HL-60 (cell line): ENCODE measurements around the gene DEGS1.

Source experiments
- DNase-seq, 2 experiments: peaks; one replicate each; pipeline ENCODE4 v3.0.0-alpha.2; 2010 to 2020; ENCODE audit warnings: low read depth in 1 of 2, low spot score in 1 of 2
- H3K27ac ChIP-seq: fragments of 250-450 bp; sonication (Bioruptor Pico); replicated peaks from 2 replicates; pipeline ENCODE4 v1.5.1; 2020; ENCODE audit warnings: mild to moderate bottlenecking, moderate library complexity
- H3K27me3 ChIP-seq: fragments of 250-450 bp; sonication (Bioruptor Pico); 2 replicates; pipeline ENCODE4 v1.5.1; 2021; ENCODE audit warnings: mild to moderate bottlenecking, moderate library complexity; ENCODE audit not compliant: insufficient read depth, poor library complexity, severe bottlenecking
- H3K4me3 ChIP-seq: replicated peaks from 2 replicates; pipeline ENCODE4 v1.5.1; 2011; ENCODE audit warnings: mild to moderate bottlenecking, control low read depth, low read length; ENCODE audit not compliant: insufficient read depth
- CTCF ChIP-seq: IDR thresholded peaks from one replicate; pipeline ENCODE4 v1.5.1; 2011; ENCODE audit warnings: low read length, control low read depth, inconsistent platforms; ENCODE audit not compliant: insufficient read depth
- GABPA ChIP-seq: IDR thresholded peaks from 2 replicates; pipeline ENCODE4 v1.6.1; 2012; ENCODE audit warnings: low read depth
- POLR2AphosphoS5 ChIP-seq: IDR thresholded peaks from 2 replicates; pipeline ENCODE4 v1.6.1; 2012; ENCODE audit warnings: low read depth
- REST ChIP-seq: IDR thresholded peaks from 2 replicates; pipeline ENCODE4 v1.6.1; 2012; ENCODE audit warnings: low read depth; ENCODE audit not compliant: insufficient replicate concordance
- SPI1 ChIP-seq: IDR thresholded peaks from 2 replicates; pipeline ENCODE4 v1.6.1; 2012; ENCODE audit warnings: low read depth, mild to moderate bottlenecking, borderline replicate concordance

The DEGS1 gene

GRCh38 chr1:224157316-224157715 lies 25.7 kb upstream of the DEGS1 start:
- DNase-seq: no peak
- H3K27ac ChIP-seq: no peak overlapping the region
- TF ChIP-seq GABPA (no peak), REST (no peak)
- H3K27me3 ChIP-seq: no peaks in the 10 kb centered on the region
- H3K4me3 ChIP-seq: no peak overlapping the region

GRCh38 chr1:224159541-224159940 lies 23.5 kb upstream of the DEGS1 start:
- Histone ChIP-seq H3K27me3 (no peaks in the 10 kb centered on the region), H3K27ac (no peak overlapping the region), H3K4me3 (no peak overlapping the region)
- no peak for DNase-seq
- no peak for TF ChIP-seq REST
- TF ChIP-seq GABPA: no peak
- no peak for TF ChIP-seq SPI1
- TF ChIP-seq POLR2AphosphoS5: no peak
- TF ChIP-seq CTCF: no peak

- no peak for DNase-seq
- H3K27ac ChIP-seq: no peak overlapping the region
- H3K27me3 ChIP-seq: no peaks in the 10 kb centered on the region
- no peak for TF ChIP-seq REST
- no peak for TF ChIP-seq POLR2AphosphoS5
- TF ChIP-seq SPI1: no peak
- TF ChIP-seq GABPA: no peak
- no peak for TF ChIP-seq CTCF
- no peak overlapping the region for H3K4me3 ChIP-seq
These were observed 22.8 kb upstream of the DEGS1 start for GRCh38 chr1:224160171-224160682.

- no peak for TF ChIP-seq GABPA
- TF ChIP-seq REST: no peak
- no peak for TF ChIP-seq CTCF
- no peak for TF ChIP-seq SPI1
- no peak for TF ChIP-seq POLR2AphosphoS5
- Histone ChIP-seq H3K27ac (no peak overlapping the region; the same call in 1 of the 2 replicates), H3K27me3 (no peaks in the 10 kb centered on the region), H3K4me3 (no peak overlapping the region)
- no peak for DNase-seq
These were observed 20.3 kb upstream of the DEGS1 start for GRCh38 chr1:224162768-224163167.
